Endometrium (tissue), 2 donors: ENCODE results near the gene WNT4.

ENCODE experiments used
- FAIRE-seq: peaks from 2 replicates; lab custom pipeline; 2012; peaks lifted over from hg19 to GRCh38; lab: Jason Lieb, UNC
- donor health status: control.
- donor health status: control.

WNT4 gene

GRCh38 chr1:22129501-22130117 is 13.3 kb downstream of the WNT4 start:
- FAIRE-seq: no peak

GRCh38 chr1:22128392-22128791 is 14.5 kb downstream of the WNT4 start:
- no peak for FAIRE-seq

DNA sequence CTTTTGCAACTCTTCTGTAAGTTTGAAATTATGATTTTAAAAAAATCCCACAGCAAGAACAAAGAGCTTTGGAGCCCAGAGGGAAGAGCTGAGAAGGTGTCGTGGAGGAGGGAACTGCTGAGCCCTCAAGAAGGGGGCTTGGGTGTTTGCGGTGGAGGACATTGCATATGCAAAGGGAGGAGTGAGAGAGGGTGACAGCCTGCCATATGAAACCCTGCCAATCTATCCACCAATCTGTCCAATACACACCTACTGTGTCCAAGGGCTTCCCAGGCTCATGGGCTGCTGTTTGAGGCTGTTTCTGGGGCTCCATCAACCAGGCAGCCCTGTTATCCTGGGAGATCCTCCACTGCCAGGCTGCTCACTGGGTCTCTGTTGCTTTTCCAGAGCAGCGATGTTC is 15.2 kb downstream of the WNT4 start:
- no peak for FAIRE-seq

- FAIRE-seq: no peak
These were observed 15.6 kb downstream of the WNT4 start for GRCh38 chr1:22127248-22127647.

GRCh38 chr1:22126531-22126930 is 16.4 kb downstream of the WNT4 start:
- no peak for FAIRE-seq

GRCh38 chr1:22124592-22125229 is 18.2 kb downstream of the WNT4 start:
- no peak for FAIRE-seq

DNA sequence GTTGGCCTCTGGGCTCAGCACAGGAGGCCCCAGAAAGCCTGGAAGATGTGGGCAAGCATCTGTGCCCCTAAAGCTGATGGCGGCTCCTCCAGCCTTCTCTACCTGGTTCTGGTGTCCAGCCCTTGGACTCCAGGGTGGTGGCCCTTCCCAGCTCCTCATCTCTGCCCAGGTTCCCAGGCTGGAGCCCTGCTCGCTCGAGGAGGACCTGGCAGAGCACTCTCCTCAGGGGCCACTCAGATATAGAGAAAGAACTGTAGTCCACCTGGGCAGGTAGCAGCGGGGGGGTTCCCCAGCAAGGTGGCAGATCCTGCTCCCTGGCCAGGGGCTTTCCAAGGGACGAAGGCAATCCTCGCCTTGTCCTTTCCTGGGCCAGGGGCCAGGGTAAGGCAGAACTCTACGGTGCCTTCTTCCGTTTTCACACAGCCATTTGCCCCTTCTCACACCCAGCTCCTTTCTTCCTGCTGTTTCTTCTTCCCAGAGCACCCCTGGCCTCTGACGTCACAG is 18.9 kb downstream of the WNT4 start:
- FAIRE-seq: no peak

- no peak for FAIRE-seq
These were observed 19.9 kb downstream of the WNT4 start for GRCh38 chr1:22123071-22123390.

GRCh38 chr1:22122273-22123070 is 20.4 kb downstream of the WNT4 start:
- FAIRE-seq: no peak

- FAIRE-seq: no peak
These were observed 21.4 kb downstream of the WNT4 start for GRCh38 chr1:22121421-22121911.

- no peak for FAIRE-seq
These were observed 22.5 kb downstream of the WNT4 start for GRCh38 chr1:22120469-22120790.

DNA sequence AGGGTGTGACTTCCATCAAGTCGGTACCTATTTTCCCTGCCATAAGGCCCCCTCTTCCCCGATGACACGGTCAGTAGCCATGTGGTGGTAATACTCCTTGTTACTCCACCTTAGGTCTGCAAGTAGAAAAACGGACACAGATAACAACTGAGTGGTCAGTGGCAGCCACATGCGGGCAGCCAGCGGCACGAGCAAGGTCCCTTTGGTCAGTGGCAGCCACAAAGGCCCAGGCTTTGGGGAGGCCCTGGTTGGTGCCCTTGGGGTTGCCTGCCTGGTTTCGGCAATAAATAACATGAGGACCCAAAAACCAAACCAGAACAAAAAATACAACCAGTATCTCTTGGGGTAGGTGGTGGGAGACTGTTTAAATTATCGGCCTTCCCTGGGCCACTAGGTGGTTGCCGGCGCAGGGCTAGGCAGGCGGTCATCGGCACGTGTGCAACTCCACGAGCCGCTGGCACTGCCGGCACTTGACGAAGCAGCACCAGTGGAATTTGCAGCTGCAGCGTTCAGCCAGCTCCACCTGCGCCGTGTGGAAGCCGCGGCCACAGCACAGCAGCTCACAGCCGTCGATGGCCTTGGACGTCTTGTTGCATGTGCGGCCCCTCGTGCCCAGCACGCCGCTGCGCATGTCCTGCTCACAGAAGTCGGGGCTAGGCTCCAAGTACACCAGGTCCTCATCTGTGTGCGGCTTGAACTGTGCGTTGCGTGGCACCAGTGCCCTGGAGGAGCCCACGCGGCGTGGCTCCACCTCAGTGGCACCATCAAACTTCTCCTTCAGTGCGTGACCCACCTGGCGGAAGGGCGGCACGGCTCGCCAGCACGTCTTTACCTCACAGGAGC is 23.1 kb downstream of the WNT4 start:
- FAIRE-seq: no peak

DNA sequence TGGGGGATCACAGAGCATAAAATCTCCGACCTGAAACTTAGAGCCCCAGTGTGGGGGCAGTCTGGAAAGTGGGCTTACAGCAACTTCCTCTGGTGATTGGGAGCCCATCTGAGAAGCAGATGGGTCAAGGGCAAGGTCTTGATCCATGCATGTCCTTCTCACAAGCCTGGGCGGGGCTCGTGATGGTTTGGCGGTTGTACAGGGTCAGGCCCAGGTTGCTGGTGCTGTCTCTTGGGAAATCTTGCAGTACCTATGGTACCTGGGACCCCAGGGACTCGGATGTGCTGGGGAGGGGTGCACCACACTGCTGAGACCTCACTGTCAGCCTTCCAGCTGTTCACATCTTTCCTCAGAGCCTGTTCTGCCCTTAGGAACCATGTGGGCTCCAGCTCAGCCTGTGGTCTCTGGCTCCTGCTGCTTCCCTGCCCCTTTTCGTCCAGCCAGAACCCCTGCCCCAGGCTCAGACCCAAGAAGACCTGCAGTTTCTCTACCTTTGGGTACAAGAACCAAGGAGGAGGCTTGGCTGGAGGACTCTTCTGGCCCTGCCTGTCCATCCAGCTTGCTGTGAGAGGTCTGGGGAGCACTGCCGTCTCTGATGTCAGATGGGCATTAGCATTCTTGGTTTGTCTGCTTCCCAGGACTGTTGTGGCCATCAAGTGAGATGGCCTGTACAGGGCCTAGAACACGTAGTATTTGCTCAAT is 24.5 kb downstream of the WNT4 start:
- no peak for FAIRE-seq

- no peak for FAIRE-seq
These were observed 25.0 kb downstream of the WNT4 start for GRCh38 chr1:22117851-22118250.

DNA sequence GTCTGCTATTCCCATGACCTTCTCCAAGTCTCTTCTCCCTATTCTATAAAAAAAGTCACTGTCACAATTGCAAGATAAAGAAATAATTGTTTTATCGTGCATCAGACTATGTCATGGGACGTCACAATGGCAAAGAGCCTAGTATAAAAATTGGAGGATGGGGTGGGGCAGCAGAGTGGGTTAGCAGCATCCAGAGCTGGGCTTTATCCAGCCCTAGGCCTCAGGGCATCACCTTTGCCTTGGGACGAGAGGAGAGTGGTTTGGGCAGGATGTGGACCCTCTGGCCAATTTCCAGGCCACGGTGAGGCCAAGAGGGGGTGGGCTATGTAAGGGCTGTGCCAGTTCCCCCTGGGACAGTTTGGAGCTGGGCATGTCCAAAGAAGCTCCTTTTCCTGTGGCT is 25.7 kb downstream of the WNT4 start:
- FAIRE-seq: no peak

GRCh38 chr1:22115286-22115685 is 27.6 kb downstream of the WNT4 start:
- FAIRE-seq: no peak

GRCh38 chr1:22114083-22115012 is 28.5 kb downstream of the WNT4 start:
- FAIRE-seq: no peak

DNA sequence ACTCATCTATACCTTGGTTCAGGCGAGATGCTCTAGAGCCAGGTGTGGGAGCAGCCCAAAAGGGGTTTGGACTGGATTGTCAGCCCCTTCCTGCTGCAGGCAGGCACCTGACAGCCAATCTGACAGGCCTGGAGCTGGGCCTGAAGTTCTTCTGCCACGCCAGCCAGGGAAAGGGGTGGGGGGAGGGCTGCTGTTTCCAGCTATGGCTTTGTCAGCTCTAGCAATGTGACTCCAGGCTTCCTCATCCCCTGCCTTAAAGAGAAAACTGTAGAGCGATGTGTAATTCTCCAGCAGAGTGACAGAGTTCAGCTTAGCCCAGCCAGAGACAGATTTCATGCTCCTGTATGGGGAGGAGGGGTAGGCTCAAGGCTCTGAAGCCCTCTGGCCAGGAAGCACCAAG is 30.3 kb downstream of the WNT4 start:
- FAIRE-seq: no peak

DNA sequence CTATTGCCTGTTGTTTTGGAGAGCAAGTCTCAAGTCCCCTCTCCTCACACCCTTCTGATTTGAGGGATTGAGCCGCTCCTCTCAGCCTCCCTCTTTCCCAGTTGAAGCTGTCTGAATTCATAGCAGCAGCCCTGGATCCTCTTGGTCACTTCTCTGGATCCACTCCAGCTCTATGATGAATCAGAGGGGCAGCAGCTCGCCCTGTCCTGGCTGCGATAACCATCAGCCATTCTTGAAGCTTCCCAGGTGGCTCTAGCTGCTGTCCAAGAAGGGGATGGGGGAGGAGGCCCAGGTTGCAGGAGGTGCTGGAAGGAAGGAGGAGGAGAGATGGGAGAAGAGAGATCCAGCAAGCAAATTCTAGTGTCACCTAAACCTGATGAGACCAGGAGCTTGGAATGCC is 31.3 kb downstream of the WNT4 start:
- FAIRE-seq: no peak

- FAIRE-seq: no peak
These were observed 31.8 kb downstream of the WNT4 start for GRCh38 chr1:22111115-22111514.

GRCh38 chr1:22110016-22110415 is 32.9 kb downstream of the WNT4 start:
- no peak for FAIRE-seq
